Hepatocyte (in vitro differentiated cells): ENCODE data around the gene DDIT3.
"Not testable (repeated sequence)": the region's sequence is repeated elsewhere in the genome, so short reads cannot be mapped to it uniquely, and the experiment has no call there.

Source experiments
- CTCF ChIP-seq: fragments of 200-600 bp; sonication (generic); IDR thresholded peaks from 2 replicates; pipeline ENCODE4 v1.5.1; 2016; ENCODE audit warnings: antibody characterized with exemption, mild to moderate bottlenecking; ENCODE audit not compliant: poor library complexity
- EZH2 ChIP-seq: fragments of 200-600 bp; sonication (generic); IDR thresholded peaks from 2 replicates; pipeline ENCODE4 v1.6.1; 2016; ENCODE audit warnings: antibody characterized with exemption, mild to moderate bottlenecking, borderline replicate concordance
- EZH2phosphoT487 ChIP-seq: fragments of 200-600 bp; sonication (generic); IDR thresholded peaks from one replicate; pipeline ENCODE4 v1.6.1; 2018; ENCODE audit warnings: antibody characterized with exemption, mild to moderate bottlenecking, low read depth, moderate library complexity; ENCODE audit not compliant: unreplicated experiment, severe bottlenecking

GRCh38 chr12:57495051-57495701 lies 25.1 kb downstream of the DDIT3 start:
- not testable (repeated sequence) for TF ChIP-seq CTCF, EZH2, EZH2phosphoT487
